Spinal cord (tissue), 10 donors: ENCODE measurements around the gene AMIGO1. TPM values are rescaled to one million over a fixed set of nuclear protein-coding genes. Genes with fewer than 3 reads are reported as not detected.

Source experiments
- DNase-seq, 6 donors: peaks; one replicate each; pipeline versions ENCODE4 v3.0.0 to v3.0.0-alpha.2; 2013 to 2015; ENCODE audit warnings: low spot score in 6 of 6, low read depth in 4 of 6
- H3K27ac ChIP-seq: one replicate; pipeline ENCODE4 v1.5.1; 2013; ENCODE audit warnings: low read depth, low read length, control low read depth
- H3K27me3 ChIP-seq: one replicate; pipeline ENCODE4 v1.6.1; 2013; ENCODE audit warnings: low read length; ENCODE audit not compliant: control insufficient read depth, insufficient read depth
- H3K36me3 ChIP-seq: one replicate; pipeline ENCODE4 v1.6.1; 2013; ENCODE audit warnings: low read length; ENCODE audit not compliant: control insufficient read depth, insufficient read depth
- H3K4me1 ChIP-seq: one replicate; pipeline ENCODE4 v1.6.1; 2013; ENCODE audit warnings: low read length; ENCODE audit not compliant: control insufficient read depth, insufficient read depth
- H3K4me3 ChIP-seq: one replicate; pipeline ENCODE4 v1.5.1; 2013; ENCODE audit warnings: low read depth, low read length, control low read depth
- H3K9me3 ChIP-seq: one replicate; pipeline ENCODE4 v1.6.1; 2013; ENCODE audit warnings: low read length; ENCODE audit not compliant: control insufficient read depth, insufficient read depth
- WGBS: methylation state at CpG from one replicate; pipeline ENCODE4 v1.1.5; 2013; ENCODE audit warnings: missing lambda C conversion rate; ENCODE audit not compliant: insufficient coverage; 5-methylcytosine and 5-hydroxymethylcytosine counted together
- polyA plus RNA-seq, 2 donors: library from polyadenylated mRNA; unstranded; fragments of 120-200 nt; gene quantifications; one replicate each; pipeline ENCODE4 v1.2.1, GENCODE V29; 2013; ENCODE audit not compliant: insufficient read length in 2 of 2
- total RNA-seq, 2 donors: library from RNA; depleted of rRNA in 1 of 2; stranded (reverse); fragments of 120-200 nt in 1 of 2; fragments of >200 nt in 1 of 2; gene quantifications; one replicate each; pipeline versions ENCODE4 v1.2.3 to v1.2.4, GENCODE V29; 2013 to 2014
- donor health status: healthy.

AMIGO1 gene
- total and polyA plus RNA-seq, 4 donors, result 12.6 to 18.9 (median 17.8) TPM

DNA sequence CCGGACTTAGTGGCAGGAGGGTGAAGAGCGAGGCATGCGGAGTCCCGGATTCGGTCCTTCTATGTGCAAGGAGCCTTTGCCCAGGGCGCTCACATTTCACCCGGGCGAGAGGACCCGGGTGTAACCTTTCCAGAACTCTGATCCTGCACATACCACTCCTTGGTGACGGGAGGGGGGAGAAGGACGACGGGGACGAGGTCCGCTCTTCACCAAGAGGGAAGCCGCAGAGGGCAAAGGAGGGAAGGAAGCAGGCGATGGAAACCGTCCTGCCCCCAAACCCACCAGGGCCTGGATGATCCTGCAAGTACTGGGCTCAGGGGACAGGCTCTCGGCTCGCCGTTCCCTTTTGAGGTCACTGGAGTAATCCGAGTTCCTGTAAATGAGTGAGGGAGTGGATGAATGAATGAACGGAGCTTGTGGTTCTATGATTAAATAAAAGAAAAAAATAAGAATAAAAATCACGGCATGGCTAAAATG, 42.2 kb downstream of the AMIGO1 start:
- Histone ChIP-seq H3K9me3 (no peaks in the 10 kb centered on the region), H3K27me3 (peaks cover 86% of the 10 kb centered on the region), H3K36me3 (no peaks in the 10 kb centered on the region), H3K4me1 (peaks cover 17% of the 10 kb centered on the region), H3K4me3 (no peak overlapping the region), H3K27ac (no peak overlapping the region)
- 15% methylated on average over 16 of the region's 23 CpGs for WGBS
- DNase-seq, result no peak

GRCh38 chr1:109466452-109467300, 42.9 kb downstream of the AMIGO1 start, which contains the start of gene SYPL2:
TSS of gene SYPL2 (plus strand) at chr1:109466546. CDS start at chr1:109466844, 298 bp downstream.
- peak within 1 kb of the TSS; percentile 46 for H3K4me3 ChIP-seq
- DNase-seq, result peak in 1 of 6 donors; percentile 48
- under 1% methylated on average over 76 of the region's 88 CpGs for WGBS
- peaks cover 17% of the 10 kb centered on the region for H3K4me1 ChIP-seq
- H3K27me3 ChIP-seq, result peaks cover 89% of the 10 kb centered on the region
- no peak within 1 kb of the TSS for H3K27ac ChIP-seq
- H3K9me3 ChIP-seq, result no peaks in the 10 kb centered on the region
- H3K36me3 ChIP-seq, result no peaks in the 10 kb centered on the region

DNA sequence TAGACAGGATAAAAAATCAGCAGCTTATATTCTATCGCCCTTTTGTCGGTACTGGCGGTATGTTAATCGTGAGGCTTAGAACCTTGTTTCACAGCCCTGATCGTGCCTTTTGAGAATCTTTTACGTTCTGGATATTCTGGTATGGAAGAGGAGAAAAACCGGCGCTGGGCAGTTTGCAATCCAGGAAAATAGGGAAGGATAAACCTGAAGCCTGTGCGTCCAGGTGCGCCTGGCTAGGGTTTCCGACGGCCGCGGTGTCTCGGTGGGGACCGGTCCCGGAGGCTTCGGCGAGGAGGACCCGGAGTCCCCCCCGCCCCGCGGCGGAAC, 43.4 kb downstream of the AMIGO1 start:
- Histone ChIP-seq H3K4me1 (peaks cover 17% of the 10 kb centered on the region), H3K27ac (no peak overlapping the region), H3K36me3 (no peaks in the 10 kb centered on the region), H3K4me3 (peak overlapping the region; percentile 46), H3K9me3 (no peaks in the 10 kb centered on the region), H3K27me3 (peaks cover 89% of the 10 kb centered on the region)
- WGBS, result 3% methylated on average over 24 of the region's 24 CpGs
- no peak for DNase-seq

DNA sequence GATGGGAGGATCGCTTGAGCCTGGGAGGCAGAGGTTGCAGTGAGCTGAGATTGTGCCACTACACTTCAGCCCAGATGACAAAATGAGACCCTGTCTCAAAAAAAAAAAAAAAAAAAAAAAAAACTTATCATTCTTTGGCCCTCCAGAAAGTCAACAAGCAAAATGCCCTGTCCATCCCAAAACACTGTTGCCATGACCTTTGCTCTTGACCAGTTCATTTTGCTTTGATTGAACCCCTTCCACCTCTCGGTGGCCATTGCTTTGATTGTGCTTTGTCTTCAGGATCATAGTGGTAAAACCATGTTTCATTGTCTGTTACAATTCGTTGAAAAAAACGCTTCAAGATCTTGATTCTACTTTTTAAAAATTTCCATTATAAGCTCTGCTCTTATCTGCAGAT, 51.7 kb downstream of the AMIGO1 start:
- no CpG with 5 or more reads among the region's 4 CpGs for WGBS
- Histone ChIP-seq H3K27me3 (peaks cover 20% of the 10 kb centered on the region), H3K4me1 (no peaks in the 10 kb centered on the region), H3K36me3 (no peaks in the 10 kb centered on the region), H3K27ac (no peak overlapping the region), H3K9me3 (peaks cover 2% of the 10 kb centered on the region), H3K4me3 (no peak overlapping the region)
- DNase-seq, result no peak

DNA sequence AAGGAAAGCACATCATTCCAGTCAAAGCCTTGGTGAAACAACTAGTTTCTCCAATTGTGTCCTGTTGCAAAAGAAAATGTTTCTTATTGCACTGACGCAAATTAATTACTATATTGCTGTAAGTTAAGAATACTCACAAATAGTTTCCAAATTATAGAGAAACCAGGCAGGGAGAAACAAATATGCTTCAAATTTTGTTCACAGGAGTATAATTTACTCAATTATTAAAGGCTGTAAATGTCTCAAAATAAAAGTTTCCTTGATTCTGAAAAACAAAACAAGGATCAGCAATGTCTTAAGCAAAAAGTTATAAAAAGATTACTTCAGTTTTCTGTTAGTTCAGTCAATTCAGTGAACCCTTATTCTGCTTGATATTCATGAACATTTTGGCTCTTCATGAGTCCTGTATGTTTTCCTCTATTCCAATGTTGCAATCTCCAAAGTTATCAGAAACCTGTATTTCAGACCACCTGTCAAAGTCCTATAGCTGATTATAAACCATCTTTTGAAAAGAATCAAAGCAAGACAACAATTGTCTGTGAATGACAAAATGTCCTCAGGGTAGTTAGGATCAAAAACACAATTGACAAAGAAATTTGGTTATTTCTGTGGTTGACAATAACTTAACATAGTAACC, 54.9 kb downstream of the AMIGO1 start:
- no CpG with 5 or more reads among the region's 1 CpG for WGBS
- H3K9me3 ChIP-seq, result peaks cover 2% of the 10 kb centered on the region
- H3K4me1 ChIP-seq, result no peaks in the 10 kb centered on the region
- no peak for DNase-seq
- peaks cover 2% of the 10 kb centered on the region for H3K27me3 ChIP-seq
- no peak overlapping the region for H3K4me3 ChIP-seq
- no peaks in the 10 kb centered on the region for H3K36me3 ChIP-seq
- no peak overlapping the region for H3K27ac ChIP-seq

Other genes starting within 250 kb of the AMIGO1 start
- 10 to 100 TPM in 1 of 2 donors, 1 to 10 TPM in 1; 9.0 to 27.4 TPM for gene PSRC1, start 226.6 kb downstream of the AMIGO1 start, total RNA-seq
- gene PSRC1, start 226.6 kb downstream of the AMIGO1 start, polyA plus RNA-seq, result 10 to 100 TPM; 36.9 to 37.1 TPM
- under 1 TPM in 1 of 2 donors, not detected in 1; 0.11 TPM for gene MYBPHL, start 202.7 kb downstream of the AMIGO1 start, total RNA-seq
- gene MYBPHL, start 202.7 kb downstream of the AMIGO1 start, polyA plus RNA-seq, result under 1 TPM; 0.22 to 0.68 TPM
- 10 to 100 TPM; 30.1 to 78.6 TPM for gene SORT1, start 111.8 kb downstream of the AMIGO1 start, total RNA-seq
- 10 to 100 TPM; 59.1 to 65.3 TPM for gene SORT1, start 111.8 kb downstream of the AMIGO1 start, polyA plus RNA-seq
- gene PSMA5, start 83.3 kb downstream of the AMIGO1 start, total RNA-seq, result 10 to 100 TPM; 33.3 to 67.6 TPM
- 10 to 100 TPM; 69.9 to 86.0 TPM for gene PSMA5, start 83.3 kb downstream of the AMIGO1 start, polyA plus RNA-seq
- gene SYPL2, start 43.2 kb downstream of the AMIGO1 start, total RNA-seq, result under 1 TPM; 0.10 to 0.72 TPM
- 1 to 10 TPM in 1 of 2 donors, under 1 TPM in 1; 0.79 to 1.1 TPM for gene SYPL2, start 43.2 kb downstream of the AMIGO1 start, polyA plus RNA-seq
- gene ATXN7L2, start 25.8 kb downstream of the AMIGO1 start, total RNA-seq, result 1 to 10 TPM; 1.6 to 7.1 TPM
- 10 to 100 TPM; 15.8 to 17.1 TPM for gene ATXN7L2, start 25.8 kb downstream of the AMIGO1 start, polyA plus RNA-seq
- gene CYB561D1, start 15.6 kb downstream of the AMIGO1 start, total RNA-seq, result 1 to 10 TPM; 4.7 to 6.1 TPM
- gene CYB561D1, start 15.6 kb downstream of the AMIGO1 start, polyA plus RNA-seq, result 1 to 10 TPM; 7.4 to 8.5 TPM
- 10 to 100 TPM in 1 of 2 donors, 1 to 10 TPM in 1; 2.9 to 10.3 TPM for gene GPR61, start 30.1 kb upstream of the AMIGO1 start, total RNA-seq
- 10 to 100 TPM in 1 of 2 donors, 1 to 10 TPM in 1; 8.0 to 11.9 TPM for gene GPR61, start 30.1 kb upstream of the AMIGO1 start, polyA plus RNA-seq
- 10 to 100 TPM; 10.3 to 13.0 TPM for gene GNAI3, start 38.9 kb upstream of the AMIGO1 start, total RNA-seq
- 1 to 10 TPM; 8.4 to 9.8 TPM for gene GNAI3, start 38.9 kb upstream of the AMIGO1 start, polyA plus RNA-seq
- gene GNAT2, start 109.9 kb upstream of the AMIGO1 start, total RNA-seq, result under 1 TPM in 1 of 2 donors, not detected in 1; 0.33 TPM
- gene GNAT2, start 109.9 kb upstream of the AMIGO1 start, polyA plus RNA-seq, result not detected
- gene AMPD2, start 110.1 kb upstream of the AMIGO1 start, total RNA-seq, result 10 to 100 TPM; 54.3 to 56.4 TPM
- 100 to 1,000 TPM; 100 to 113 TPM for gene AMPD2, start 110.1 kb upstream of the AMIGO1 start, polyA plus RNA-seq
- 10 to 100 TPM; 24.5 to 24.7 TPM for gene GSTM4, start 146.4 kb upstream of the AMIGO1 start, total RNA-seq
- gene GSTM4, start 146.4 kb upstream of the AMIGO1 start, polyA plus RNA-seq, result 10 to 100 TPM; 45.0 to 48.6 TPM
- 10 to 100 TPM; 50.6 to 86.2 TPM for gene GSTM2, start 158.3 kb upstream of the AMIGO1 start, total RNA-seq
- 100 to 1,000 TPM; 184 to 212 TPM for gene GSTM2, start 158.3 kb upstream of the AMIGO1 start, polyA plus RNA-seq
- gene GSTM1, start 178.1 kb upstream of the AMIGO1 start, total RNA-seq, result 10 to 100 TPM in 1 of 2 donors, not detected in 1; 28.5 TPM
- gene GSTM1, start 178.1 kb upstream of the AMIGO1 start, polyA plus RNA-seq, result 1 to 10 TPM; 1.5 to 1.8 TPM
- gene GSTM5, start 202.5 kb upstream of the AMIGO1 start, total RNA-seq, result 10 to 100 TPM in 1 of 2 donors, 1 to 10 TPM in 1; 6.6 to 39.9 TPM
- gene GSTM5, start 202.5 kb upstream of the AMIGO1 start, polyA plus RNA-seq, result 10 to 100 TPM; 21.0 to 37.0 TPM
- gene GSTM3, start 231.3 kb upstream of the AMIGO1 start, total RNA-seq, result 100 to 1,000 TPM; 130 to 154 TPM
- gene GSTM3, start 231.3 kb upstream of the AMIGO1 start, polyA plus RNA-seq, result 100 to 1,000 TPM; 102 to 124 TPM